HepG2 (cell line): ENCODE results near the gene TMX2. TPM values are rescaled to one million over a fixed set of nuclear protein-coding genes. Genes with fewer than 3 reads are reported as not detected.

ENCODE experiments used
- CREM ChIP-seq, 2 experiments: sonication (generic) in 1 of 2; formaldehyde crosslinking in 1 of 2; IDR thresholded peaks; 2 replicates each; pipeline versions ENCODE4 v1.4.0 to v1.6.1; 2016 to 2020; ENCODE audit warnings: antibody characterized with exemption in 1 of 2, mild to moderate bottlenecking in 1 of 2, missing genetic modification reagents in 1 of 2
- FIP1L1 ChIP-seq: fragments of 200-400 bp; formaldehyde crosslinking; IDR thresholded peaks from 2 replicates; pipeline ENCODE4 v1.6.1; 2018; ENCODE audit warnings: low read depth, mild to moderate bottlenecking, low read length, moderate library complexity, borderline replicate concordance; ENCODE audit not compliant: insufficient read depth
- FOXK1 ChIP-seq: sonication (generic); formaldehyde crosslinking; IDR thresholded peaks from 2 replicates; pipeline ENCODE4 v1.4.0; 2020; ENCODE audit warnings: low read depth, missing genetic modification reagents, borderline replicate concordance
- HCFC1 ChIP-seq: fragments of 150-350 bp; IDR thresholded peaks from 2 replicates; pipeline ENCODE4 v1.6.1; 2014; ENCODE audit warnings: low read depth, low read length
- HIC2 ChIP-seq: sonication (generic); formaldehyde crosslinking; IDR thresholded peaks from 2 replicates; pipeline ENCODE4 v1.9.0; 2022; ENCODE audit warnings: low read depth, missing genetic modification reagents
- HMGXB4 ChIP-seq, 2 experiments: sonication (generic) in 1 of 2; formaldehyde crosslinking in 1 of 2; IDR thresholded peaks; 2 replicates each; pipeline versions ENCODE4 v1.4.0 to v1.6.1; 2018 to 2020; ENCODE audit warnings: missing genetic modification reagents in 2 of 2, borderline replicate concordance in 1 of 2, low read depth in 1 of 2, mild to moderate bottlenecking in 1 of 2, missing biosample characterization in 1 of 2
- KAT7 ChIP-seq: IDR thresholded peaks from 2 replicates; pipeline ENCODE4 v1.6.1; 2018; ENCODE audit warnings: borderline replicate concordance, missing compliant biosample characterization
- NAIF1 ChIP-seq: sonication (generic); formaldehyde crosslinking; IDR thresholded peaks from 2 replicates; pipeline ENCODE4 v1.5.0; 2020; ENCODE audit warnings: mild to moderate bottlenecking, missing genetic modification reagents, borderline replicate concordance
- RAD21 ChIP-seq: fragments of 450-650 bp; formaldehyde crosslinking; IDR thresholded peaks from 2 replicates; pipeline ENCODE4 v1.5.0; 2020; ENCODE audit warnings: mild to moderate bottlenecking
- RXRB ChIP-seq: IDR thresholded peaks from 2 replicates; pipeline ENCODE4 v1.6.1; 2016; ENCODE audit warnings: borderline replicate concordance, missing genetic modification reagents, missing compliant biosample characterization
- SP2 ChIP-seq: sonication (generic); formaldehyde crosslinking; IDR thresholded peaks from 2 replicates; pipeline ENCODE4 v1.5.1; 2020; ENCODE audit warnings: mild to moderate bottlenecking, missing genetic modification reagents
- TARDBP ChIP-seq: sonication (generic); formaldehyde crosslinking; IDR thresholded peaks from 2 replicates; pipeline ENCODE4 v1.8.0; 2022; ENCODE audit warnings: mild to moderate bottlenecking, missing genetic modification reagents
- ZBTB3 ChIP-seq: sonication (generic); formaldehyde crosslinking; IDR thresholded peaks from 2 replicates; pipeline ENCODE4 v1.4.0; 2020; ENCODE audit warnings: low read depth, mild to moderate bottlenecking, moderate library complexity, missing genetic modification reagents, borderline replicate concordance
- ZMYM2 ChIP-seq: sonication (generic); formaldehyde crosslinking; IDR thresholded peaks from 2 replicates; pipeline ENCODE4 v1.8.0; 2022; ENCODE audit warnings: mild to moderate bottlenecking, missing genetic modification reagents
- ZNF362 ChIP-seq: sonication (generic); formaldehyde crosslinking; IDR thresholded peaks from 2 replicates; pipeline ENCODE4 v1.4.0; 2020; ENCODE audit warnings: missing genetic modification reagents, mild to moderate bottlenecking, borderline replicate concordance
- ZNF432 ChIP-seq: sonication (generic); formaldehyde crosslinking; IDR thresholded peaks from 2 replicates; pipeline ENCODE4 v1.5.0; 2020; ENCODE audit warnings: missing genetic modification reagents, mild to moderate bottlenecking, borderline replicate concordance
- ZNF616 ChIP-seq: sonication (generic); formaldehyde crosslinking; IDR thresholded peaks from 2 replicates; pipeline ENCODE4 v1.5.0; 2020; ENCODE audit warnings: low read depth, mild to moderate bottlenecking, missing genetic modification reagents
- ZNF678 ChIP-seq: sonication (generic); formaldehyde crosslinking; IDR thresholded peaks from 2 replicates; pipeline ENCODE4 v1.4.0; 2020; ENCODE audit warnings: mild to moderate bottlenecking, missing genetic modification reagents
- polyA plus RNA-seq, 8 experiments: library from polyadenylated mRNA; depleted of rRNA in 3 of 8; stranded (reverse) in 7 of 8; unstranded in 1 of 8; fragments of >200 nt; fragmentation: Illumina TruSeq in 4 of 8; extraction: Trizol in 4 of 8; gene quantifications; 2 replicates each; pipeline versions ENCODE4 v1.2.1 to v1.2.3, GENCODE V29; 2011 to 2016; ENCODE audit warnings: low read depth in 4 of 8, missing spikeins in 1 of 8, mixed read lengths in 1 of 8; ENCODE audit not compliant: insufficient read depth in 1 of 8
- total RNA-seq, 5 experiments: library from RNA; depleted of rRNA; stranded (reverse); fragments of >200 nt; fragmentation: Illumina TruSeq; extraction: Trizol; gene quantifications; 2 replicates each; pipeline ENCODE4 v1.2.3, GENCODE V29; 2016; ENCODE audit warnings: low read depth in 1 of 5
- TF ChIP-seq, protein P1 (sequence below): sonication (generic); formaldehyde crosslinking; IDR thresholded peaks from 2 replicates; pipeline ENCODE4 v1.9.0; 2021; ENCODE audit warnings: missing genetic modification reagents, mild to moderate bottlenecking, borderline replicate concordance

TMX2 gene
- total and polyA plus RNA-seq, 2 of the 13 experiments (the other 11 are each of a cell fraction or from before 2014, with no cell fraction given) = 84.5 to 129 TPM

GRCh38 chr11:57667117-57667735 lies 45.2 kb upstream of the TMX2 start (continued):
- TF ChIP-seq ZNF678 (CRISPR knock-in tag) = no peak
- TF ChIP-seq ZNF432 (CRISPR knock-in tag) = no peak
- peak; percentile 91 for TF ChIP-seq SP2
- TF ChIP-seq HMGXB4 (CRISPR knock-in tag; IDR thresholded peaks at IDR 0.05; ENCODE audit: borderline replicate concordance in 1 of 2, low read depth in 1 of 2) = peak; percentile 4 to 10; a peak in 2 of 4 replicates
- TF ChIP-seq ZNF616 (CRISPR knock-in tag) = 0 out of 2 replicates have a peak, but pooled peaks have one; percentile 26
- no peak for TF ChIP-seq FIP1L1
- TF ChIP-seq FOXK1 = no peak
- TF ChIP-seq KAT7 (CRISPR knock-in tag) = no peak
- no peak for TF ChIP-seq ZMYM2 (CRISPR knock-in tag)
- TF ChIP-seq RAD21 (CRISPR knock-in tag) = peak; percentile 31; the same call in 1 of the 2 replicates
- no peak for TF ChIP-seq ZBTB3 (CRISPR knock-in tag)
- TF ChIP-seq HCFC1 = peak; percentile 30; the same call in 1 of the 2 replicates
- no peak; the same call in 1 of the 2 replicates for TF ChIP-seq TARDBP (CRISPR knock-in tag)
- no peak for TF ChIP-seq RXRB (CRISPR knock-in tag)
- TF ChIP-seq ZNF362 (CRISPR knock-in tag) = peak; percentile 100
- TF ChIP-seq CREM (IDR thresholded peaks at IDR 0.05) = peak; percentile 83
- TF ChIP-seq CREM (CRISPR knock-in tag; IDR thresholded peaks at IDR 0.05) = no peak
- TF ChIP-seq HIC2 (CRISPR knock-in tag) = no peak
- TF ChIP-seq, protein P1, sequence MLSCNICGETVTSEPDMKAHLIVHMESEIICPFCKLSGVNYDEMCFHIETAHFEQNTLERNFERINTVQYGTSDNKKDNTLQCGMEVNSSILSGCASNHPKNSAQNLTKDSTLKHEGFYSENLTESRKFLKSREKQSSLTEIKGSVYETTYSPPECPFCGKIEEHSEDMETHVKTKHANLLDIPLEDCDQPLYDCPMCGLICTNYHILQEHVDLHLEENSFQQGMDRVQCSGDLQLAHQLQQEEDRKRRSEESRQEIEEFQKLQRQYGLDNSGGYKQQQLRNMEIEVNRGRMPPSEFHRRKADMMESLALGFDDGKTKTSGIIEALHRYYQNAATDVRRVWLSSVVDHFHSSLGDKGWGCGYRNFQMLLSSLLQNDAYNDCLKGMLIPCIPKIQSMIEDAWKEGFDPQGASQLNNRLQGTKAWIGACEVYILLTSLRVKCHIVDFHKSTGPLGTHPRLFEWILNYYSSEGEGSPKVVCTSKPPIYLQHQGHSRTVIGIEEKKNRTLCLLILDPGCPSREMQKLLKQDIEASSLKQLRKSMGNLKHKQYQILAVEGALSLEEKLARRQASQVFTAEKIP = no peak
- 0 out of 2 replicates have a peak, but pooled peaks have one; percentile 29 for TF ChIP-seq NAIF1 (CRISPR knock-in tag)
